Measurements from ENCODE around the gene PSRC1.

PSRC1 gene

DNA sequence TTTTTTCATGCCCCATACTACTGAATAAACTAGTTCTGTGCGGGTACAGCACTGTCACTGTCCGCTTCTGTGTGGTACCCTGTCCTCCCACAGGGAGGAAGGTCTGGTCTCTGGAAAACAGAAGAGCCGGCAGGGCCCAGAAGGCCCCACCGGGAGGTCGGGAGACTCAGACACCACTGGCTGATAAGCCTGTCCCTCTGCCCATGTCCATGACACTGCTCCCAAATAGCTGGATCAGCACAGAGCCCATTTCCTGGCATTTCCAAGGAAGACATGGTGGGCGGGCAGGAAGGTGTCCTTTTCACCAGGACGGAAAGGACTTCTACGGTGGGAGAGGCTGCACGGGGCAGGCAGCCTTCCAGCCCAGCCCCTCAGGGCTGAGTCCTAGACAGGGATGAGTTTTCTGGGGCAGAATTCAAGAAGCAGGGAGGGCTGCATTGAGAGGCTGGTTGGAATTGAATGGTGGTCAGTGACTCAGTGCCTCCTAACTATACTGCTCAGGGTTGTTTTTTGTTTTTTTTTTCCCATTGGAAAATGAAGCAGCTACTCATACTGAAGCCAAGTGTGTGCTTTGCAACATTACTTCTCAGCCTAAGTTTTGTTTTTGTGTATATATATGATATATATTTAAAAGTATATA lies 7.1 kb downstream of the PSRC1 start:
- TF ChIP-seq, protein P1, sequence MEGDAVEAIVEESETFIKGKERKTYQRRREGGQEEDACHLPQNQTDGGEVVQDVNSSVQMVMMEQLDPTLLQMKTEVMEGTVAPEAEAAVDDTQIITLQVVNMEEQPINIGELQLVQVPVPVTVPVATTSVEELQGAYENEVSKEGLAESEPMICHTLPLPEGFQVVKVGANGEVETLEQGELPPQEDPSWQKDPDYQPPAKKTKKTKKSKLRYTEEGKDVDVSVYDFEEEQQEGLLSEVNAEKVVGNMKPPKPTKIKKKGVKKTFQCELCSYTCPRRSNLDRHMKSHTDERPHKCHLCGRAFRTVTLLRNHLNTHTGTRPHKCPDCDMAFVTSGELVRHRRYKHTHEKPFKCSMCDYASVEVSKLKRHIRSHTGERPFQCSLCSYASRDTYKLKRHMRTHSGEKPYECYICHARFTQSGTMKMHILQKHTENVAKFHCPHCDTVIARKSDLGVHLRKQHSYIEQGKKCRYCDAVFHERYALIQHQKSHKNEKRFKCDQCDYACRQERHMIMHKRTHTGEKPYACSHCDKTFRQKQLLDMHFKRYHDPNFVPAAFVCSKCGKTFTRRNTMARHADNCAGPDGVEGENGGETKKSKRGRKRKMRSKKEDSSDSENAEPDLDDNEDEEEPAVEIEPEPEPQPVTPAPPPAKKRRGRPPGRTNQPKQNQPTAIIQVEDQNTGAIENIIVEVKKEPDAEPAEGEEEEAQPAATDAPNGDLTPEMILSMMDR (IDR thresholded peaks at IDR 0.05; ENCODE audit: low read depth, low read length, missing control alignments) = no peak
- DNase-seq (ENCODE audit: low read depth) = no peak
- H3K4me3 ChIP-seq (ENCODE audit: low read depth, low read length) = no peak overlapping the region

DNA sequence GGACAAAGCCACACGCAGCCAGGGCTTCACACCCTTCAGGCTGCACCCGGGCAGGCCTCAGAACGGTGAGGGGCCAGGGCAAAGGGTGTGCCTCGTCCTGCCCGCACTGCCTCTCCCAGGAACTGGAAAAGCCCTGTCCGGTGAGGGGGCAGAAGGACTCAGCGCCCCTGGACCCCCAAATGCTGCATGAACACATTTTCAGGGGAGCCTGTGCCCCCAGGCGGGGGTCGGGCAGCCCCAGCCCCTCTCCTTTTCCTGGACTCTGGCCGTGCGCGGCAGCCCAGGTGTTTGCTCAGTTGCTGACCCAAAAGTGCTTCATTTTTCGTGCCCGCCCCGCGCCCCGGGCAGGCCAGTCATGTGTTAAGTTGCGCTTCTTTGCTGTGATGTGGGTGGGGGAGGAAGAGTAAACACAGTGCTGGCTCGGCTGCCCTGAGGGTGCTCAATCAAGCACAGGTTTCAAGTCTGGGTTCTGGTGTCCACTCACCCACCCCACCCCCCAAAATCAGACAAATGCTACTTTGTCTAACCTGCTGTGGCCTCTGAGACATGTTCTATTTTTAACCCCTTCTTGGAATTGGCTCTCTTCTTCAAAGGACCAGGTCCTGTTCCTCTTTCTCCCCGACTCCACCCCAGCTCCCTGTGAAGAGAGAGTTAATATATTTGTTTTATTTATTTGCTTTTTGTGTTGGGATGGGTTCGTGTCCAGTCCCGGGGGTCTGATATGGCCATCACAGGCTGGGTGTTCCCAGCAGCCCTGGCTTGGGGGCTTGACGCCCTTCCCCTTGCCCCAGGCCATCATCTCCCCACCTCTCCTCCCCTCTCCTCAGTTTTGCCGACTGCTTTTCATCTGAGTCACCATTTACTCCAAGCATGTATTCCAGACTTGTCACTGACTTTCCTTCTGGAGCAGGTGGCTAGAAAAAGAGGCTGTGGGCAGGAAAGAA lies 8.1 kb downstream of the PSRC1 start:
- TF ChIP-seq, protein P1 (IDR thresholded peaks at IDR 0.05; ENCODE audit: low read depth, low read length, missing control alignments) = no peak
- no peak for DNase-seq (ENCODE audit: low read depth)

DNA sequence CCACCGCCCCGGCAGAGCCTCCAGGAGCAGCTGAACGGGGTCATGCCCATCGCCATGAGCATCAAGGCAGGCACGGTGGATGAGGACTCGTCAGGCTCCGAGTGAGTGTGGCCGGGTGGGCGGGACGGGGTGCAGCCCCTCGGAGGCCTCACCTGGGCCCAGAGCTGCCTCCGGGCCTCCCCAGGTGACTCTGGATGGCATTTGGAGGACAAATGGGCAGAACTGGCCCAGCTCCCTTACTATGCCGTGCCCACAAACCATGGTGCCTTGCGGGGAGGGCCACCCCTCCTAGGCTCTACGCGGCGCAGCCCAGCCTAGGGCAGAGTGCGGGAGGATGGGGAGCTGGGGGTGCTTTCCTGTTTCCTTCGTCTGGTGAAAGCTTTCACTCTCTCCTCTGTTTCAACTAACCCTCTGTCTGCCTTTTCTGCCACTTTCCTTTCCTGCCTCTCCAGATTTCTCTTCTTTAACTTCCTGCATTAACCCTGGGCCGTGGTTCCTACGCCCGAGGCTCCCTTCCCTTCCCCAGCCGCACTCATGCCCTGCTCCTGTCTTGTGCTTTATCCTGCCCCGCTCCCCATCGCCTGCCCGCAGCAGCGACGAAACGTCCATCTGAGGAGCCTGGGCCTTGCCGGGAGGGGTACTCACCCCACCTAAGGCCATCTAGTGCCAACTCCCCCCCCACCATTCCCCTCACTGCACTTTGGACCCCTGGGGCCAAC lies 9.2 kb downstream of the PSRC1 start:
- no peak overlapping the region for H3K4me3 ChIP-seq (ENCODE audit: low read depth, low read length)
- TF ChIP-seq, protein P1 (IDR thresholded peaks at IDR 0.05; ENCODE audit: low read depth, low read length, missing control alignments) = no peak
- no peak for DNase-seq (ENCODE audit: low read depth)

More for the DNA sequence above, 8.1 kb downstream of the PSRC1 start:
- H3K4me3 ChIP-seq (ENCODE audit: low read depth, low read length) = no peak overlapping the region

DNA sequence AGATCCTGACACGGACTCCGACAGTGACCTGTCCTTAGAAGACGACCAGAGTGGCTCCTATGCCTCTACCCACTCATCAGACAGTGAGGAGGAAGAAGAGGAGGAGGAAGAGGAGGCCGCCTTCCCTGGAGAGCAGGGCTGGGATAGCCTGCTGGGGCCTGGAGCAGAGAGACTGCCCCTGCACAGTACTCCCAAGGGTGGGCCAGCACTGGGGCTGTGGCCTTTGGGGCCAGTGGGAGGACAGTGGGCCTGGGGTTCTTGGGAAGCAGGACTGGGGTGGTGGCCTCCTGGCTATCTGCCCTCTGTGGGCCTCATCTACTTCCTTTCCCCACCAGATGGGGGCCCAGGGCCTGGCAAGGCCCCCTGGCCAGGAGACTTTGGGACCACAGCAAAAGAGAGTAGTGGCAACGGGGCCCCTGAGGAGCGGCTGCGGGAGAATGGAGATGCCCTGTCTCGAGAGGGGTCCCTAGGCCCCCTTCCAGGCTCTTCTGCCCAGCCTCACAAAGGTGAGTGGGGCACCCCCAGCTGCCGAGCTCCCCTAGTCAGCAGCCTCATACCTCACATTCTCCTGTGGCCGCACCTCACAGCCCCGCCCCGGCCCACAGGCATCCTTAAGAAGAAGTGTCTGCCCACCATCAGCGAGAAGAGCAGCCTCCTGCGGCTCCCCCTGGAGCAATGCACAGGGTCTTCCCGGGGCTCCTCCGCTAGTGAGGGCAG lies 10.0 kb downstream of the PSRC1 start:
- H3K4me3 ChIP-seq (ENCODE audit: low read depth, low read length) = no peak overlapping the region
- TF ChIP-seq, protein P1 (IDR thresholded peaks at IDR 0.05; ENCODE audit: low read depth, low read length, missing control alignments) = no peak
- DNase-seq (ENCODE audit: low read depth) = no peak

DNA sequence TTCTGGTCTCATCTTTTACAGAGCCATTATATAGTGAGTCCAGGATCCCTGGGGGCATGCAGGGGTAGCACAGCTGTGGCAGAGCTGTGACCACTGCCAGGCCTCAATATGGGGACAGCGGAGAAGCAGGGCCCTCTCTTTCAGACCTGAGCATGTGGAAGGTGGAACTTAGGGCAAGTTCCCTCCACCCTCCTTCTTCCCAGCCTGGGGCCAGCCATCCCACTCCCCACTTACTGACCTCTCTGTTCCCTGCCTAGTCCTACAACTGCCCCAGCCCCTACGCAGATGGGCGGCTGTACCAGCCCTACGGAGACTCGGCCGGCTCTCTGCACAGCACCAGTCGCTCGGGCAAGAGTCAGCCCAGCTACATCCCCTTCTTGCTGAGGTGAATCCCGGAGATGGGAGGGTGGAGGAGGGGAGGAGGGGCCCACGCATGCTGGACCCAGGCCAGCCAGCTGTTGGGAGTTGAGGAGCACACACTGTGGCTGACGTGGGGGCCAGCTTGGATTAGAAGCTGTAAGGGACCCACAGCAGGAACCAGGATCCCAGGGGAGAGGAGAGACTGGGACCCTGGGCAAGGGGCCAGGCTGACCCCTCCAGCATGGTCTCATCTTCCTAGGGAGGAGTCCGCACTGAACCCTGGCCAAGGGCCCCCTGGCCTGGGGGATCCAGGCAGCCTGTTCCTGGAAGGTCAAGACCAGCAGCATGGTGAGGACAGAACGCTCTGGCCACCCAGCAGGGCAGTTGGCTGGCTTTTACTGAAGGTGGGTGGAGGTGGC lies 10.7 kb downstream of the PSRC1 start:
- TF ChIP-seq, protein P1 (IDR thresholded peaks at IDR 0.05; ENCODE audit: low read depth, low read length, missing control alignments) = no peak

DNA sequence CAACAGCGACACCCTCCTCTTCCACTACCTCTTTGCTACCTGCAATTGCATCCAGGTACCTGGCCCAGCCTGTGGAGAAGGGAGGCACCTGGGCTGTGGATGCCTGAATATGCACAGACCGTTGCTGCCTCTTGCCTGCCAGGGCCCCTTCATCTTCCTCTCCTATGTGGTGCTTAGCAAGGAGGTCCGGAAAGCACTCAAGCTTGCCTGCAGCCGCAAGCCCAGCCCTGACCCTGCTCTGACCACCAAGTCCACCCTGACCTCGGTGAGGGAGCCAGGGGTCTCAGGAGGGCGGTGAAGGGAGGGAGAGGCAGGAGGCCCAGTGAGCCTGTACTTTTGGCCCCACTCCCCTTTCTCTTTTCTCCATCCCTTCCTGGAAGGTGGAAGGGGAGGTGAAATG lies 11.5 kb downstream of the PSRC1 start:
- H3K4me3 ChIP-seq (ENCODE audit: low read depth, low read length) = no peak overlapping the region
- no peak for DNase-seq (ENCODE audit: low read depth)
- TF ChIP-seq, protein P1 (IDR thresholded peaks at IDR 0.05; ENCODE audit: low read depth, low read length, missing control alignments) = no peak

More for the DNA sequence above, 10.7 kb downstream of the PSRC1 start:
- no peak for DNase-seq (ENCODE audit: low read depth)
- no peak overlapping the region for H3K4me3 ChIP-seq (ENCODE audit: low read depth, low read length)
